ENCODE results near the gene NRXN3. TPM values are rescaled to one million over a fixed set of nuclear protein-coding genes. Genes with fewer than 3 reads are reported as not detected.

The NRXN3 gene
- total RNA-seq, 1 donor from 2014 or later: 0.07 TPM

- DNase-seq (ENCODE audit: low read depth, low spot score): no peak
These were observed 1431.4 kb downstream of the NRXN3 start for GRCh38 chr14:79601579-79601978.

GRCh38 chr14:79602045-79602444, 1431.9 kb downstream of the NRXN3 start:
- no peak for DNase-seq (ENCODE audit: low read depth, low spot score)

- DNase-seq (ENCODE audit: low read depth, low spot score): no peak
These were observed 1432.6 kb downstream of the NRXN3 start for GRCh38 chr14:79602742-79603141.

GRCh38 chr14:79605849-79606248, 1435.7 kb downstream of the NRXN3 start:
- no peak for DNase-seq (ENCODE audit: low read depth, low spot score)

GRCh38 chr14:79608446-79608845, 1438.3 kb downstream of the NRXN3 start:
- no peak for DNase-seq (ENCODE audit: low read depth, low spot score)

- DNase-seq (ENCODE audit: low read depth, low spot score): no peak
These were observed 1443.5 kb downstream of the NRXN3 start for GRCh38 chr14:79613625-79614024.

- no peak for DNase-seq (ENCODE audit: low read depth, low spot score)
These were observed 1444.3 kb downstream of the NRXN3 start for GRCh38 chr14:79614448-79614847.

GRCh38 chr14:79627058-79627457, 1456.9 kb downstream of the NRXN3 start:
- DNase-seq (ENCODE audit: low read depth, low spot score): no peak

GRCh38 chr14:79629411-79630287, 1459.5 kb downstream of the NRXN3 start:
- no peak for DNase-seq (ENCODE audit: low read depth, low spot score)

GRCh38 chr14:79630288-79630960, 1460.3 kb downstream of the NRXN3 start:
- no peak for DNase-seq (ENCODE audit: low read depth, low spot score)

- no peak for DNase-seq (ENCODE audit: low read depth, low spot score)
These were observed 1461.1 kb downstream of the NRXN3 start for GRCh38 chr14:79631276-79631675.

GRCh38 chr14:79638672-79639266, 1468.6 kb downstream of the NRXN3 start:
- DNase-seq (ENCODE audit: low read depth, low spot score): no peak

GRCh38 chr14:79639613-79640012, 1469.4 kb downstream of the NRXN3 start:
- DNase-seq (ENCODE audit: low read depth, low spot score): no peak

- no peak for DNase-seq (ENCODE audit: low read depth, low spot score)
These were observed 1471.2 kb downstream of the NRXN3 start for GRCh38 chr14:79641371-79641770.

GRCh38 chr14:79643132-79643531, 1473.0 kb downstream of the NRXN3 start:
- DNase-seq (ENCODE audit: low read depth, low spot score): no peak

- DNase-seq (ENCODE audit: low read depth, low spot score): no peak
These were observed 1475.7 kb downstream of the NRXN3 start for GRCh38 chr14:79645753-79646362.

GRCh38 chr14:79649856-79650255, 1479.7 kb downstream of the NRXN3 start:
- DNase-seq (ENCODE audit: low read depth, low spot score): no peak

GRCh38 chr14:79652513-79653307, 1482.5 kb downstream of the NRXN3 start:
- DNase-seq (ENCODE audit: low read depth, low spot score): no peak

- no peak for DNase-seq (ENCODE audit: low read depth, low spot score)
These were observed 1485.9 kb downstream of the NRXN3 start for GRCh38 chr14:79656056-79656455.

GRCh38 chr14:79656496-79656895, 1486.3 kb downstream of the NRXN3 start:
- no peak for DNase-seq (ENCODE audit: low read depth, low spot score)

GRCh38 chr14:79658221-79658620, 1488.0 kb downstream of the NRXN3 start:
- DNase-seq (ENCODE audit: low read depth, low spot score): no peak

Data from pulmonary artery endothelial cell (primary cell).